Trophoblast cell (in vitro differentiated cells and primary cell): ENCODE measurements around the gene SH3TC1.
A peak's percentile ranks its signal among the peaks of the same experiment; 100 is the strongest.

Source experiments
- DNase-seq, 2 donors: peaks; one replicate each; pipeline ENCODE4 v3.0.0-alpha.2; 2016
- H2AFZ ChIP-seq: 2 replicates; pipeline ENCODE4 v1.6.1; 2013; ENCODE audit warnings: low read length, moderate library complexity, mild to moderate bottlenecking; ENCODE audit not compliant: insufficient read depth, poor library complexity
- H2AK5ac ChIP-seq: 2 replicates; pipeline ENCODE4 v1.6.1; 2013; ENCODE audit warnings: mild to moderate bottlenecking, low read length
- H2BK120ac ChIP-seq: 2 replicates; pipeline ENCODE4 v1.6.1; 2013; ENCODE audit warnings: low read length, mild to moderate bottlenecking, moderate library complexity; ENCODE audit not compliant: insufficient read depth, poor library complexity
- H2BK12ac ChIP-seq: 2 replicates; pipeline ENCODE4 v1.6.1; 2013; ENCODE audit warnings: mild to moderate bottlenecking, low read length, moderate library complexity
- H2BK5ac ChIP-seq: 2 replicates; pipeline ENCODE4 v1.6.1; 2013; ENCODE audit warnings: low read length, low read depth, moderate library complexity, mild to moderate bottlenecking; ENCODE audit not compliant: poor library complexity
- H3K14ac ChIP-seq: 2 replicates; pipeline ENCODE4 v1.6.1; 2013; ENCODE audit warnings: mild to moderate bottlenecking, low read length
- H3K18ac ChIP-seq: 2 replicates; pipeline ENCODE4 v1.6.1; 2013; ENCODE audit warnings: mild to moderate bottlenecking, low read length
- H3K23ac ChIP-seq: 2 replicates; pipeline ENCODE4 v1.6.1; 2013; ENCODE audit warnings: low read length
- H3K27ac ChIP-seq: 2 replicates; pipeline ENCODE4 v1.5.1; 2013; ENCODE audit warnings: low read depth, mild to moderate bottlenecking, inconsistent platforms, low read length, moderate library complexity
- H3K27me3 ChIP-seq: 2 replicates; pipeline ENCODE4 v1.6.1; 2013; ENCODE audit warnings: inconsistent platforms, mild to moderate bottlenecking, low read length, moderate library complexity; ENCODE audit not compliant: insufficient read depth
- H3K36me3 ChIP-seq, 2 experiments: 1 replicate in 1 of 2; 2 replicates in 1 of 2; pipeline ENCODE4 v1.6.1; 2013; ENCODE audit warnings: low read length in 2 of 2, mild to moderate bottlenecking in 2 of 2, moderate library complexity in 1 of 2; ENCODE audit not compliant: insufficient read depth in 2 of 2, control insufficient read depth in 1 of 2
- H3K4ac ChIP-seq: 2 replicates; pipeline ENCODE4 v1.6.1; 2013; ENCODE audit warnings: low read depth, mild to moderate bottlenecking, low read length, moderate library complexity
- H3K4me1 ChIP-seq, 2 experiments: 1 replicate in 1 of 2; 2 replicates in 1 of 2; pipeline ENCODE4 v1.6.1; 2013; ENCODE audit warnings: low read length in 2 of 2, mild to moderate bottlenecking in 2 of 2, moderate library complexity in 1 of 2; ENCODE audit not compliant: insufficient read depth in 2 of 2, control insufficient read depth in 1 of 2
- H3K4me2 ChIP-seq: 2 replicates; pipeline ENCODE4 v1.6.1; 2013; ENCODE audit warnings: inconsistent platforms, mild to moderate bottlenecking, low read length, moderate library complexity
- H3K4me3 ChIP-seq: 2 replicates; pipeline ENCODE4 v1.5.1; 2013; ENCODE audit warnings: mild to moderate bottlenecking, low read depth, low read length, inconsistent platforms
- H3K79me1 ChIP-seq: one replicate; pipeline ENCODE4 v1.6.1; 2013; ENCODE audit warnings: low read length
- H3K79me2 ChIP-seq: 2 replicates; pipeline ENCODE4 v1.6.1; 2013; ENCODE audit warnings: low read length, mild to moderate bottlenecking; ENCODE audit not compliant: control insufficient read depth, insufficient read depth, poor library complexity
- H3K9ac ChIP-seq: 2 replicates; pipeline ENCODE4 v1.6.1; 2013; ENCODE audit warnings: mild to moderate bottlenecking, low read length
- H3K9me3 ChIP-seq: 2 replicates; pipeline ENCODE4 v1.6.1; 2013; ENCODE audit warnings: low read depth, mild to moderate bottlenecking, control low read depth, inconsistent platforms, low read length; ENCODE audit not compliant: insufficient read depth
- H4K12ac ChIP-seq: 2 replicates; pipeline ENCODE4 v1.6.1; 2013; ENCODE audit warnings: low read depth, mild to moderate bottlenecking, low read length, moderate library complexity
- H4K8ac ChIP-seq: 2 replicates; pipeline ENCODE4 v1.6.1; 2013; ENCODE audit warnings: low read depth, mild to moderate bottlenecking, low read length, moderate library complexity
- H4K91ac ChIP-seq: one replicate; pipeline ENCODE4 v1.6.1; 2013; ENCODE audit warnings: low read depth, mild to moderate bottlenecking, low read length, moderate library complexity
- WGBS: extraction: QIAGEN DNeasy Blood & Tissue Kit; methylation state at CpG from one replicate; pipeline ENCODE4 v1.1.7; 2013; ENCODE audit warnings: missing lambda C conversion rate; ENCODE audit not compliant: insufficient read length, insufficient coverage; ENCODE audit errors: extremely low coverage; 5-methylcytosine and 5-hydroxymethylcytosine counted together

Gene SH3TC1

GRCh38 chr4:8287343-8288280 is 88.5 kb downstream of the SH3TC1 start:
- Histone ChIP-seq H2BK5ac (no peak overlapping the region), H3K27ac (no peak overlapping the region), H4K8ac (no peak overlapping the region), H2AFZ (no peak overlapping the region), H3K79me1 (peaks cover 4% of the 10 kb centered on the region), H3K36me3 (peaks cover 2 to 5% of the 10 kb centered on the region in 2 experiments), H3K4me2 (no peak overlapping the region), H3K18ac (no peak overlapping the region), H3K4me1 (peaks cover 5% of the 10 kb centered on the region in 2 experiments), H3K23ac (no peak overlapping the region), H3K4ac (no peak overlapping the region), H2BK12ac (no peak overlapping the region), H2BK120ac (no peak overlapping the region), H3K14ac (no peak overlapping the region), H3K79me2 (no peaks in the 10 kb centered on the region), H3K9me3 (no peaks in the 10 kb centered on the region), H4K91ac (no peak overlapping the region), H4K12ac (no peak overlapping the region), H3K4me3 (no peak overlapping the region), H3K9ac (no peak overlapping the region), H2AK5ac (no peak overlapping the region), H3K27me3 (no peaks in the 10 kb centered on the region)
- DNase-seq = no peak
- no CpG with 5 or more reads among the region's 18 CpGs for WGBS

GRCh38 chr4:8289151-8289750 is 90.2 kb downstream of the SH3TC1 start:
- H2BK12ac ChIP-seq = no peak overlapping the region
- H3K18ac ChIP-seq = no peak overlapping the region
- no peak overlapping the region for H3K23ac ChIP-seq
- H3K79me1 ChIP-seq = no peaks in the 10 kb centered on the region
- no CpG with 5 or more reads among the region's 13 CpGs for WGBS
- H3K36me3 ChIP-seq = peaks cover 2 to 3% of the 10 kb centered on the region in 2 experiments
- H3K79me2 ChIP-seq = no peaks in the 10 kb centered on the region
- no peaks in the 10 kb centered on the region for H3K27me3 ChIP-seq
- peak; percentile 72 to 86 for DNase-seq
- no peak overlapping the region for H3K9ac ChIP-seq
- no peak overlapping the region for H3K4me2 ChIP-seq
- no peak overlapping the region for H2BK5ac ChIP-seq
- H2BK120ac ChIP-seq = no peak overlapping the region
- no peak overlapping the region for H3K4me3 ChIP-seq
- H4K12ac ChIP-seq = no peak overlapping the region
- no peak overlapping the region for H3K27ac ChIP-seq
- H4K8ac ChIP-seq = no peak overlapping the region
- no peak overlapping the region for H2AK5ac ChIP-seq
- H3K4ac ChIP-seq = no peak overlapping the region
- H4K91ac ChIP-seq = no peak overlapping the region
- no peak overlapping the region for H3K14ac ChIP-seq
- no peaks in the 10 kb centered on the region for H3K9me3 ChIP-seq
- H2AFZ ChIP-seq = no peak overlapping the region
- H3K4me1 ChIP-seq = no peaks in the 10 kb centered on the region

- Histone ChIP-seq H3K14ac (no peak overlapping the region), H3K36me3 (peaks cover 2 to 8% of the 10 kb centered on the region in 2 experiments), H3K9me3 (peaks cover under 1% of the 10 kb centered on the region), H3K27ac (no peak overlapping the region), H2AFZ (no peak overlapping the region), H3K27me3 (no peaks in the 10 kb centered on the region), H4K91ac (no peak overlapping the region), H4K12ac (no peak overlapping the region), H2BK12ac (no peak overlapping the region), H3K9ac (no peak overlapping the region), H3K23ac (no peak overlapping the region), H3K79me2 (no peaks in the 10 kb centered on the region), H3K4me2 (no peak overlapping the region), H4K8ac (no peak overlapping the region), H3K79me1 (no peaks in the 10 kb centered on the region), H2BK5ac (no peak overlapping the region), H3K18ac (no peak overlapping the region), H3K4me3 (no peak overlapping the region), H2AK5ac (no peak overlapping the region), H3K4me1 (no peaks in the 10 kb centered on the region), H3K4ac (no peak overlapping the region), H2BK120ac (no peak overlapping the region)
- DNase-seq = no peak
- WGBS = no CpG with 5 or more reads among the region's 29 CpGs
Observed at GRCh38 chr4:8289956-8290700, 91.0 kb downstream of the SH3TC1 start.

GRCh38 chr4:8290701-8290970 is 91.5 kb downstream of the SH3TC1 start:
- Histone ChIP-seq H2BK12ac (no peak overlapping the region), H2AK5ac (no peak overlapping the region)
- no peak for DNase-seq

More at GRCh38 chr4:8290701-8290970, 91.5 kb downstream of the SH3TC1 start:
- H2BK5ac ChIP-seq = no peak overlapping the region
- H2AFZ ChIP-seq = no peak overlapping the region
- peaks cover 5% of the 10 kb centered on the region for H3K9me3 ChIP-seq
- no peak overlapping the region for H4K12ac ChIP-seq
- no peak overlapping the region for H4K8ac ChIP-seq
- H3K14ac ChIP-seq = no peak overlapping the region
- no peak overlapping the region for H3K4me2 ChIP-seq
- WGBS = no CpG with 5 or more reads among the region's 8 CpGs
- no peaks in the 10 kb centered on the region for H3K27me3 ChIP-seq
- H3K4me3 ChIP-seq = no peak overlapping the region
- H3K4ac ChIP-seq = no peak overlapping the region
- H3K9ac ChIP-seq = no peak overlapping the region
- no peak overlapping the region for H4K91ac ChIP-seq
- H3K18ac ChIP-seq = no peak overlapping the region
- H2BK120ac ChIP-seq = no peak overlapping the region
- no peaks in the 10 kb centered on the region for H3K79me2 ChIP-seq
- peaks cover 6 to 8% of the 10 kb centered on the region in 2 experiments for H3K36me3 ChIP-seq
- no peaks in the 10 kb centered on the region for H3K4me1 ChIP-seq
- H3K27ac ChIP-seq = no peak overlapping the region
- H3K23ac ChIP-seq = no peak overlapping the region
- no peaks in the 10 kb centered on the region for H3K79me1 ChIP-seq
